Stimulated activated naive CD4-positive, alpha-beta T cell treated with Interleukin-2 at 50 U/mL for 16 hours (primary cell): ENCODE measurements around the gene KPNA1.
A peak's percentile ranks its signal among the peaks of the same experiment; 100 is the strongest.

Experiments used
- DNase-seq: peaks from one replicate; lab custom pipeline; 2025; lab: John Stamatoyannopoulos, UW

KPNA1 gene

DNA sequence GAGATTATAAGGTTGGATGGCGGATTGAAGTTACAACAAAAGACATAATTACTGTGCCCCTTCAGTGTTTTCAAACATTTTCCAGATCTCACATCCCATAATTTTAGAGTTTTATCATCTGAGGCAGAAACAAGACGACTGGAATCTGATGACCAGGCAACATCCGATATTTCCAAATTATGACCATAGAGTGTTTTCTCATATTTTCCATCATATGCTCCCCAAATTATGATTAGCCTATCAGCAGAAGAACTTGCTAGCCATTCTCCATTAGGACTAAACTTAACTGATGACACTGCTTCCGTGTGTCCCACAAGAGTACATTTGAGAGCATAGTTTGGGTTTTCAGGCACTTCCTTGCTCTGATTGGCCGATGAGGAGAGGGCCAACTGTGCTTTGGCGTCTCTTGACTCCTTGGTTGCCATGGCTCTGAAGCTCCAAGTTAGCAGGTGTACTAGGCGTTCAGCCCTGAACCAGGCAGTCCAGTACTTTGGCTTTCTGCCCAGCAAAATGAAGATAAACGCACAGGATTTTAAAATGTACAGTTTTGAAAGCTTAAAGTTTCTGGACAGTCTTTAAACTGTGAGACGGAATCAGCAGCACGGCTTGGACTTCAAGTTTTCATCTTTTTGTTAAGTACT is 99.5 kb downstream of the KPNA1 start:
- DNase-seq: no peak

DNA sequence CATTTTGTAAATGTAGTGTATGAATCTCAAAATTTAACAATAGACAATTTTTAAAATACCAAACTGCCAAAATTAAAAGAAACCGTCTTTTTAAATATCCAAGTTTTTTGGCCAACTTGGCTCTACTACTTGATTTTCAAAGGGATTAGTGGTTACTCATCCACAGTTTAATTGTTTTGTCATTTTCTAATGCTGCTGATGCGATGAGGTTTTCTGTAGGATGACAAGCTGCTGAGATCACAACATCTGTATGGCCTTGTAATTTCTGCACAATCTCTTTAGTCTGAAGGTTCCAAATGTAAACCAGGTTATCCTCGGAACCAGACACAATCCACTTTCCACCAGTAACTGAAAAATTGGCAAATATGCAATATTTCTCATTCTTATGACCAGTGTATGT is 100.3 kb downstream of the KPNA1 start:
- no peak for DNase-seq

DNA sequence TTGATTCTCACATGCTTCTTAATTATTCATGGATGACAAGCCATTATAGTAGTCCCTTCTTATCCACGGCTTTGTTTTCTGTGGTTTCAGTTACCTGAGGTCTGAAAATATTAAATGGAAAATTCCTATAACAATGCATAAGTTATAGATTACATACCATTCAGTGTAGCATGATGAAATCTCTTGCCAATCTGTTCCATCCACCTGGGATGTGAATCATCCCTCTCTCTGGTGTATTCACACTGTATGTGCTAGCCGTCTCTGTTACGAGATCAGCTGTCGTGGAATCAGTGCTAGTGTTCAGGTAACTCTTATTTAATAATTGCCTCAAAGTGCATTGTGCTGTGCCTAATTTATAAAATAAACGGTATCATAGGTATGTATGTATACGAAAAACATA is 104.1 kb downstream of the KPNA1 start:
- no peak for DNase-seq

GRCh38 chr3:122410111-122410510 is 104.6 kb downstream of the KPNA1 start:
- no peak for DNase-seq

- no peak for DNase-seq
Measured at GRCh38 chr3:122409446-122409845, 105.3 kb downstream of the KPNA1 start.

- DNase-seq: no peak
Measured at GRCh38 chr3:122407946-122408345, 106.8 kb downstream of the KPNA1 start.

GRCh38 chr3:122406198-122406597 is 108.5 kb downstream of the KPNA1 start:
- no peak for DNase-seq

- DNase-seq: no peak
Measured at GRCh38 chr3:122405015-122405414, 109.7 kb downstream of the KPNA1 start.

GRCh38 chr3:122403489-122403888 is 111.2 kb downstream of the KPNA1 start:
- DNase-seq: no peak

DNA sequence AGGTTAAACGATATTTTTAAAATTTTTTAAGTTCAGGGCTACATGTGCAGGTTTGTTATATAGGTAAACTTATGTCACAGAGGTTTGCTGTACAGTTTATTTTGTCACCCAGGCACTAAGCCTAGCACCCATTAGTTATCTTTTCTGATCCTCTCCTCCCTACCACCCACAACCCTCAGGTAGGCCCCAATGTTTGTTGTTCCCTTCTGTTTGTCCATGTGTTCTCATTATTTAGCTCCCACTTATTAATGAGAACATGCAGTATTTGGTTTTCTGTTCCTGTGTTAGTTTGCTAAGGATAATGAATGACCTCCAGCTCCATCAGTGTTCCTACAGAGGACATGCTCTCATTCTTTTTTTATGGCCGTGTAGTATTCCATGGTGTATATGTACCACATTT is 115.8 kb downstream of the KPNA1 start:
- DNase-seq: no peak

- no peak for DNase-seq
Measured at GRCh38 chr3:122397201-122397600, 117.5 kb downstream of the KPNA1 start.

GRCh38 chr3:122396511-122396910 is 118.2 kb downstream of the KPNA1 start:
- no peak for DNase-seq

GRCh38 chr3:122395582-122395981 is 119.2 kb downstream of the KPNA1 start:
- no peak for DNase-seq

- no peak for DNase-seq
Measured at GRCh38 chr3:122394173-122394572, 120.6 kb downstream of the KPNA1 start.

GRCh38 chr3:122392868-122393844 is 121.6 kb downstream of the KPNA1 start:
- no peak for DNase-seq

DNA sequence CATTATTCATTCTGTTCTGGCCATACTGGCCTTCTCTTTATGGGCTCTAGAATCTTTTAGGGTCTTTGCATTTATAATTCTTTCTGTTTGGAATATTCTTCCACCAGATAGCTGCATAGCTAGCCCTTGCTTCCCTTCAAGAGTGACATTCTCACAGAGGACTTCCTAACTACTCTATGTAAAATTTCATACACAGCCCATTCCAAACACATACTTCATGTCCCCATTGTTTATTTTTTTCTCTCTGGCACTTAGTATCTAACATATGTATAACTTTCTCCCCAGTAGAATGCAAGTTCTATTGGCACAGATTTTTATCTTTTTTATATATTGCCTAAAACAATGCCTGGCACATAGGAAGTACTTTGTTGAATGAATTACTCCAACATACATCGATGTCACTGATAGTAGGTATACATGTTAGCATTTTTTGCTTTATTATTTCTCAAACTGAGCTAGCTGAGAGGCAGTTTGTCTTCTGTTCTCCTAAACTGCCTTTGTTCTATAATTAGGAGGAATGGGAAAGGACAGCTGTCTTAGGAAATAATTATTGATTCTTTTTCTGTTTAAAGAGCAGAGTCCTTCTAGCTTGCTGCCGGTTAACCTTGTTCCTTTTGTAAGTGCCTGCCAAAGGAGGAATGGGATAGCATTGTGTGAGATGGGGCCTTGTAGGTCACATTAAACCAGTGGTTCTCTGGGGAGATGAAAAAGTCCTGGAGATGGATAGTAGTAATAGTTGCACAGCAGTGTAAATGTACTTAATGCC is 122.9 kb downstream of the KPNA1 start:
- DNase-seq: no peak

DNA sequence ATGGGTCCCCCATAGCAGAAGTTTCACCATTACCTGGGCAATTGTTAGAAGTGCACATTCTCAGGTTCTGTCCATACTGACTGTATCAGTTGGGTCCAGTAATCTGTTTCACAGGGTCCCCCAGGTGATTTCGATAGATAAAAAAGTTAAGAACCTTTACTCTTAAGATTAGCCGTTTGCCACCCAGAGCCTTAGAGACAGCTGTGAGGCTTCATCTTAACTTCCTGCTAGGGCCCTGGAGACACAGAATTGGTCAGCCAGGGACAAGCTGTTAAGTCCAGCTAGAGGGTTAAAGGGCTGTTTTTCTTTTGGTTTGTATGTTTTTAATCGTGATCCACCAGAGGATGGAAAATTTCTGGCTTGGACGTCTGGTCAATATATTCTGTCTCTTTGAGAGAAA is 124.1 kb downstream of the KPNA1 start:
- no peak for DNase-seq

DNA sequence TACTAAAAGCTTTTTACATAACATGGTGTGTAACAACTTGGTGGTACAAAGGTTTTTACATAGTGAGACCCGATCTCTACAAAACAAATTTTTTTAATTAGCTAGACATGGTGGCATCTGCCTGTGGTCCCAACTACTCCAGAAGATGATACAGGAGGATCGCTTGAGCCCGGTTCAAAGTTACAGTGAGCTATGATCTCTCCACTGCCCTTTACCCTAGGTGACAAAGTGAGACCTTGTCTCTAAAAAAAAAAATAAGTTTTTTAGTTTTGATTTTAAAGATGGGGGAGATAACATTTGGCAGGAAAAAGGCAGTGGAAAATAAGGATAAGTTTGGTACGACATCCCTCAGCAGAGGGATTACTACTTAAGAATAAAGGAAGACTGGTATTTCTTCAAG is 124.8 kb downstream of the KPNA1 start:
- DNase-seq: no peak

DNA sequence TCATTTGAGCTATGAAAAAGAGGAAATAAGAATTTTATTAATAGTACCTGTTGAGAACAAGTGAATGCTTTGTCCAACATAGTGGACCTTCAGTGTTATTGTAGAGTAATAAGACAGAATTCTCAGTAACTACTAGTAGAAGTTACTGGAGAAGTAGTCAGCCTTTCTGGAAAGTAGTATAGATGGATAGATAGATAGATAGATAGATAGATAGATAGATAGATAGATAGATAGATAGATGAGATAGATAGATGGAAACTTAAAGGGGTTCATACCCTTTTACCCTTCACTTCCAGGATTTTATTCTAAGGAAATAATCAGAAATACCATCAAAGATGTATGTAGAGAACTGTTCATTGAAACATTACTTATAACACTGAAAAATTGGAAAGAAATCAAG is 125.5 kb downstream of the KPNA1 start:
- no peak for DNase-seq

DNA sequence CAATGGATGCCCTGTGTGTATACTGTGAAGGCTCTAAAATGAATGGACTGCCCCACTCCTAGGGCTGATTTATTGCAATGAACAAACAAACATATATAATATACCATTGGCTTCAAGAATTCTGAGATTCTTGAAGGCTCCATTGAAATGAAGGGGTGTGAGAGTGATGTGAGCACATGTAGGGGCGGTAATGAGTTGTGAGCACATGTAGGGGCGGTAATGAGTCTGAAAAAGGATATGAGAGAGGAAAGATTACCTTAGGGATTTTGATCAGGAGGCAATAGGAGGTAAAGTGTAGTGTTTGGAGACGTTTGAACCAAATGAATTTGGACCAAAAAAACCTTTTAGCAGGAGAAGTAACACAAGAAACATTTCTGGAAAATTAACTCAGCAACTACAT is 127.0 kb downstream of the KPNA1 start:
- no peak for DNase-seq

- DNase-seq: peak; percentile 90
Measured at GRCh38 chr3:122383771-122384697, 130.7 kb downstream of the KPNA1 start, which contains the start of gene FAM162A. TSS of gene FAM162A (plus strand) at chr3:122384182. CDS start at chr3:122384266, 84 bp downstream.
